ENCODE measurements around the gene NEGR1. TPM values are rescaled to one million over a fixed set of nuclear protein-coding genes. Genes with fewer than 3 reads are reported as not detected.
A peak's percentile ranks its signal among the peaks of the same experiment; 100 is the strongest.

Gene NEGR1
- total and polyA plus RNA-seq, 12 donors: 2.3 to 18.3 (median 5.2) TPM

GRCh38 chr1:72007312-72007711 is 275.0 kb downstream of the NEGR1 start:
- 55 to 61% methylated on average over 2 of the region's 2 CpGs for WGBS, 2 donors
- Histone ChIP-seq H3K36me3 (no peaks in the 10 kb centered on the region), H3K27me3 (no peaks in the 10 kb centered on the region), H3K4me3 (no peak overlapping the region), H3K9me3 (no peaks in the 10 kb centered on the region), H3K27ac (no peak overlapping the region), H3K4me1 (peaks cover 0 to 13% (median 3%) of the 10 kb centered on the region in 9 donors)
- ATAC-seq (peak in 3 of 8 donors; percentile 25 to 56 (median 53)), DNase-seq (no peak)
- TF ChIP-seq CTCF (IDR thresholded peaks at IDR 0.05): no peak
- intact Hi-C loops (cut with DNase I): no loop called here

- ATAC-seq (no peak), DNase-seq (no peak)
- Histone ChIP-seq H3K36me3 (no peaks in the 10 kb centered on the region), H3K27ac (no peak overlapping the region), H3K4me3 (no peak overlapping the region), H3K9me3 (no peaks in the 10 kb centered on the region), H3K27me3 (no peaks in the 10 kb centered on the region), H3K4me1 (peaks cover 0 to 13% (median 0%) of the 10 kb centered on the region in 9 donors)
- TF ChIP-seq CTCF (IDR thresholded peaks at IDR 0.05): no peak
- intact Hi-C loops (cut with DNase I): no loop called here
- 33 to 39% methylated on average over 1 of the region's 1 CpG for WGBS, 2 donors
Measured at GRCh38 chr1:72006092-72006491, 276.2 kb downstream of the NEGR1 start.

GRCh38 chr1:72003092-72003491 is 279.2 kb downstream of the NEGR1 start:
- no peak for TF ChIP-seq CTCF (IDR thresholded peaks at IDR 0.05)
- DNase-seq (no peak), ATAC-seq (no peak)
- intact Hi-C loops (cut with DNase I): no loop called here
- H3K27me3 ChIP-seq: no peaks in the 10 kb centered on the region
- H3K4me1 ChIP-seq: no peaks in the 10 kb centered on the region
- H3K9me3 ChIP-seq: no peaks in the 10 kb centered on the region
- H3K4me3 ChIP-seq: no peak overlapping the region
- H3K36me3 ChIP-seq: no peaks in the 10 kb centered on the region
- H3K27ac ChIP-seq: no peak overlapping the region
- WGBS, 2 donors: 74 to 84% methylated on average over 3 of the region's 3 CpGs

GRCh38 chr1:72000809-72001208 is 281.5 kb downstream of the NEGR1 start:
- Histone ChIP-seq H3K9me3 (no peaks in the 10 kb centered on the region), H3K27me3 (no peaks in the 10 kb centered on the region), H3K4me1 (no peaks in the 10 kb centered on the region), H3K27ac (no peak overlapping the region), H3K36me3 (no peaks in the 10 kb centered on the region), H3K4me3 (no peak overlapping the region)
- WGBS, 2 donors: 77 to 85% methylated on average over 4 of the region's 4 CpGs
- intact Hi-C loops (cut with DNase I): no loop called here
- no peak for TF ChIP-seq CTCF (IDR thresholded peaks at IDR 0.05)
- DNase-seq: no peak
- no peak for ATAC-seq

All from heart right ventricle (tissue), 16 donors.